GM23338 (cell line): ENCODE results near the gene SLC66A2. TPM values are rescaled to one million over a fixed set of nuclear protein-coding genes. Genes with fewer than 3 reads are reported as not detected.

ENCODE experiments used
- ATAC-seq: fragments of 200-7000 bp; cut with Tn5 transposase; 3 replicates; pipeline ENCODE4 v1.9.1; 2020
- DNase-seq: peaks from one replicate; pipeline ENCODE4 v3.0.0-alpha.2; 2015; ENCODE audit warnings: low spot score
- H2AFZ ChIP-seq: fragments of 200-600 bp; sonication (generic); 2 replicates; pipeline ENCODE4 v1.8.0; 2016; ENCODE audit warnings: antibody characterized with exemption, mild to moderate bottlenecking, moderate library complexity
- H3F3A ChIP-seq: fragments of 200-600 bp; sonication (generic); replicated peaks from 2 replicates; pipeline ENCODE4 v1.8.0; 2017; ENCODE audit warnings: antibody characterized with exemption, mixed run types, low read depth
- H3K27ac ChIP-seq: fragments of 200-600 bp; sonication (generic); 2 replicates; pipeline ENCODE4 v1.6.1; 2016; ENCODE audit warnings: low read depth
- H3K27me3 ChIP-seq: fragments of 200-600 bp; sonication (generic); 2 replicates; pipeline ENCODE4 v1.8.0; 2016; ENCODE audit warnings: mild to moderate bottlenecking, mixed run types, moderate library complexity; ENCODE audit not compliant: insufficient read depth
- H3K36me3 ChIP-seq: fragments of 200-600 bp; sonication (generic); 2 replicates; pipeline ENCODE4 v1.8.0; 2016; ENCODE audit warnings: mild to moderate bottlenecking; ENCODE audit not compliant: insufficient read depth
- H3K4me1 ChIP-seq: fragments of 200-600 bp; sonication (generic); 2 replicates; pipeline ENCODE4 v1.8.0; 2016; ENCODE audit warnings: mild to moderate bottlenecking, moderate library complexity; ENCODE audit not compliant: insufficient read depth
- H3K4me2 ChIP-seq: fragments of 200-600 bp; sonication (generic); 2 replicates; pipeline ENCODE4 v1.7.1; 2017; ENCODE audit warnings: mixed run types
- H3K4me3 ChIP-seq: fragments of 200-600 bp; sonication (generic); 2 replicates; pipeline ENCODE4 v1.6.1; 2016; ENCODE audit warnings: mixed run types
- H3K79me2 ChIP-seq: fragments of 200-600 bp; sonication (generic); replicated peaks from 2 replicates; pipeline ENCODE4 v1.8.0; 2017; ENCODE audit warnings: mild to moderate bottlenecking; ENCODE audit not compliant: insufficient read depth
- H3K9me2 ChIP-seq: fragments of 200-600 bp; sonication (generic); 2 replicates; pipeline ENCODE4 v1.8.0; 2017; ENCODE audit not compliant: insufficient read depth
- H4K20me1 ChIP-seq: fragments of 200-600 bp; sonication (generic); replicated peaks from 2 replicates; pipeline ENCODE4 v1.8.0; 2017; ENCODE audit warnings: mild to moderate bottlenecking; ENCODE audit not compliant: insufficient read depth
- H3K27ac Mint-ChIP-seq: 2 replicates; pipeline ENCODE4 v1.8.0; 2020; ENCODE audit warnings: inconsistent platforms, mild to moderate bottlenecking, moderate library complexity, mixed read lengths
- H3K27me3 Mint-ChIP-seq: 3 replicates; pipeline ENCODE4 v1.8.0; 2022; ENCODE audit warnings: low read depth, mild to moderate bottlenecking, moderate library complexity, mixed read lengths, inconsistent platforms; ENCODE audit not compliant: insufficient read depth, poor library complexity
- H3K36me3 Mint-ChIP-seq: 3 replicates; pipeline ENCODE4 v1.8.0; 2021; ENCODE audit warnings: low read depth, mild to moderate bottlenecking, inconsistent platforms, moderate library complexity, mixed read lengths
- H3K4me1 Mint-ChIP-seq: 3 replicates; pipeline ENCODE4 v1.8.0; 2020; ENCODE audit warnings: mild to moderate bottlenecking, inconsistent platforms, mixed read lengths
- H3K4me3 Mint-ChIP-seq: 3 replicates; pipeline ENCODE4 v1.8.0; 2021; ENCODE audit warnings: moderate library complexity, mild to moderate bottlenecking, inconsistent platforms, mixed read lengths
- H3K9me3 Mint-ChIP-seq: 3 replicates; pipeline ENCODE4 v1.8.0; 2020; ENCODE audit warnings: moderate library complexity, mild to moderate bottlenecking, inconsistent platforms, mixed read lengths
- CREB1 ChIP-seq: fragments of 250-450 bp; sonication (Bioruptor Pico); IDR thresholded peaks from 2 replicates; pipeline ENCODE4 v1.5.0; 2020; ENCODE audit warnings: low read depth, mild to moderate bottlenecking, moderate library complexity
- ETS1 ChIP-seq: IDR thresholded peaks from 2 replicates; pipeline ENCODE4 v1.6.1; 2016; ENCODE audit warnings: antibody characterized with exemption
- EZH2 ChIP-seq: fragments of 200-600 bp; sonication (generic); IDR thresholded peaks from one replicate; pipeline ENCODE4 v1.8.0; 2017; ENCODE audit warnings: antibody characterized with exemption, mild to moderate bottlenecking, low read depth; ENCODE audit not compliant: unreplicated experiment
- STAT1 ChIP-seq: IDR thresholded peaks from one replicate; pipeline ENCODE4 v1.6.1; 2016; ENCODE audit warnings: antibody characterized with exemption; ENCODE audit not compliant: unreplicated experiment
- ZNF462 ChIP-seq: fragments of 250-450 bp; sonication (Bioruptor Pico); IDR thresholded peaks from 2 replicates; pipeline ENCODE4 v1.5.0; 2020; ENCODE audit warnings: mild to moderate bottlenecking, moderate library complexity
- polyA plus RNA-seq: library from polyadenylated mRNA; unstranded; fragments of >200 nt; fragmentation: Nextera tagmentation; extraction: Ambion mirVana; gene quantifications from 2 replicates; pipeline ENCODE4 v1.2.1, GENCODE V29; 2016
- total RNA-seq: library from RNA; depleted of rRNA; stranded (reverse); fragments of >200 nt; shearing (Covaris generic); gene quantifications from 2 replicates; pipeline ENCODE4 v1.2.3, GENCODE V29; 2014

SLC66A2 gene
- total and polyA plus RNA-seq, 2 experiments from 2014 or later, result 4.0 to 18.1 TPM

GRCh38 chr18:79945118-79946042 lies 6.1 kb downstream of the SLC66A2 start:
- TF ChIP-seq STAT1 (no peak), EZH2 (no peak), CREB1 (CRISPR knock-in tag) (no peak)
- ATAC-seq, result peak; percentile 31; the same call in 2 of the 3 replicates
- Histone ChIP-seq H3K27me3 (peaks cover 13% of the 10 kb centered on the region), H3K79me2 (no peaks in the 10 kb centered on the region), H3K4me1 (no peaks in the 10 kb centered on the region), H3K9me2 (no peaks in the 10 kb centered on the region), H3K4me3 (no peak overlapping the region), H3K27ac (no peak overlapping the region), H4K20me1 (peaks cover 10% of the 10 kb centered on the region; the same call in 1 of the 2 replicates), H3K36me3 (no peaks in the 10 kb centered on the region), H2AFZ (no peak overlapping the region), H3F3A (no peaks in the 10 kb centered on the region), H3K4me2 (no peak overlapping the region)
- Mint-ChIP-seq H3K27me3 (peaks cover 17% of the 10 kb centered on the region), H3K27ac (no peak overlapping the region), H3K4me1 (peaks cover 17% of the 10 kb centered on the region), H3K36me3 (no peaks in the 10 kb centered on the region; the same call in 2 of the 3 replicates), H3K9me3 (no peaks in the 10 kb centered on the region; the same call in 2 of the 3 replicates), H3K4me3 (no peak overlapping the region)
- no peak for DNase-seq

GRCh38 chr18:79944746-79945117 lies 6.7 kb downstream of the SLC66A2 start:
- Histone ChIP-seq H3K27me3 (peaks cover 7% of the 10 kb centered on the region), H2AFZ (no peak overlapping the region), H3K4me2 (no peak overlapping the region), H3K9me2 (no peaks in the 10 kb centered on the region), H3K36me3 (no peaks in the 10 kb centered on the region), H3K79me2 (no peaks in the 10 kb centered on the region), H4K20me1 (peaks cover 4% of the 10 kb centered on the region; the same call in 1 of the 2 replicates), H3K4me1 (no peaks in the 10 kb centered on the region), H3F3A (no peaks in the 10 kb centered on the region), H3K27ac (no peak overlapping the region), H3K4me3 (no peak overlapping the region)
- TF ChIP-seq EZH2 (no peak), ZNF462 (CRISPR knock-in tag) (no peak), ETS1 (no peak)
- Mint-ChIP-seq H3K9me3 (no peaks in the 10 kb centered on the region; the same call in 2 of the 3 replicates), H3K4me3 (no peak overlapping the region), H3K27ac (no peak overlapping the region), H3K4me1 (peaks cover 17% of the 10 kb centered on the region), H3K27me3 (peaks cover 11% of the 10 kb centered on the region), H3K36me3 (no peaks in the 10 kb centered on the region; the same call in 1 of the 3 replicates)
- DNase-seq (no peak), ATAC-seq (no peak)
